ENCODE data around the gene AKAP13.
"Not testable (repeated sequence)": the region's sequence is repeated elsewhere in the genome, so short reads cannot be mapped to it uniquely, and the experiment has no call there.

AKAP13 gene

GRCh38 chr15:85380217-85380811 lies at the start of gene AKAP13:
TSS of gene AKAP13 (plus strand) at chr15:85380603. CDS start at chr15:85485721, 105,118 bp downstream.
- DNase-seq = peak; percentile 96

- peak; percentile 71 for DNase-seq
Measured at GRCh38 chr15:85330901-85331588, 49.4 kb upstream of the AKAP13 start.

- DNase-seq = no peak
Measured at GRCh38 chr15:85331655-85332285, 48.6 kb upstream of the AKAP13 start.

GRCh38 chr15:85333132-85333831 lies 47.1 kb upstream of the AKAP13 start:
- no peak for DNase-seq

GRCh38 chr15:85334241-85334640 lies 46.2 kb upstream of the AKAP13 start:
- no peak for DNase-seq

- DNase-seq = no peak
Measured at GRCh38 chr15:85335193-85335942, 45.0 kb upstream of the AKAP13 start.

- no peak for DNase-seq
Measured at GRCh38 chr15:85336880-85337279, 43.5 kb upstream of the AKAP13 start.

GRCh38 chr15:85337425-85338074 lies 42.9 kb upstream of the AKAP13 start:
- DNase-seq = no peak

- DNase-seq = no peak
Measured at GRCh38 chr15:85340321-85340665, 40.1 kb upstream of the AKAP13 start.

- DNase-seq = no peak
Measured at GRCh38 chr15:85340852-85341251, 39.6 kb upstream of the AKAP13 start.

- not testable (repeated sequence) for DNase-seq
Measured at GRCh38 chr15:85342163-85342562, 38.2 kb upstream of the AKAP13 start.

- not testable (repeated sequence) for DNase-seq
Measured at GRCh38 chr15:85343443-85343842, 37.0 kb upstream of the AKAP13 start.

- not testable (repeated sequence) for DNase-seq
Measured at GRCh38 chr15:85344241-85344640, 36.2 kb upstream of the AKAP13 start.

GRCh38 chr15:85344653-85345114 lies 35.7 kb upstream of the AKAP13 start:
- not testable (repeated sequence) for DNase-seq

- DNase-seq = not testable (repeated sequence)
Measured at GRCh38 chr15:85345196-85345918, 35.0 kb upstream of the AKAP13 start.

GRCh38 chr15:85346462-85347084 lies 33.8 kb upstream of the AKAP13 start:
- not testable (repeated sequence) for DNase-seq

GRCh38 chr15:85347264-85348047 lies 32.9 kb upstream of the AKAP13 start:
- DNase-seq = not testable (repeated sequence)

GRCh38 chr15:85348048-85348766 lies 32.2 kb upstream of the AKAP13 start:
- not testable (repeated sequence) for DNase-seq

- not testable (repeated sequence) for DNase-seq
Measured at GRCh38 chr15:85349062-85349461, 31.3 kb upstream of the AKAP13 start.

All from activated naive CD4-positive, alpha-beta T cell treated with Interleukin-2 at 50 U/mL for 16 hours (primary cell).